ENCODE measurements around the gene PLPP1.

DNA sequence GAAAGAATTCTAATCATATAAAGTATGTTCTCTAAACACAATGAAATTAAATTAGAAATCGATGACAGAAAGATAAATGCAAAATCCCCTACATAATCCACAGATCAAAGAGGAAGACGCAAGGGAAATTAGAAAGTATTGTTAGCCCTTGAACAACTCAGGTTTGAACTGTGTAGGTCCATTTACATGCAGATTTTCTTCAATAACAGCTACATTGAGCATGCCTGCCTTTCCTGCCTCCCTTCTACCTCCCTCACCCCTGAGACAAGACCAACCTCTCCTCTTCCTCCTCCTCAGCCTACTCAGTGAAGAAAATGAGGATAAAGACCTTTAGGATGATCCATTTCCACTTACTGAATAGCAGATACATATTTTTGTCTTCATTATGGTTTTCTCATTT, 75.2 kb downstream of the PLPP1 start:
- TF ChIP-seq, protein P1, sequence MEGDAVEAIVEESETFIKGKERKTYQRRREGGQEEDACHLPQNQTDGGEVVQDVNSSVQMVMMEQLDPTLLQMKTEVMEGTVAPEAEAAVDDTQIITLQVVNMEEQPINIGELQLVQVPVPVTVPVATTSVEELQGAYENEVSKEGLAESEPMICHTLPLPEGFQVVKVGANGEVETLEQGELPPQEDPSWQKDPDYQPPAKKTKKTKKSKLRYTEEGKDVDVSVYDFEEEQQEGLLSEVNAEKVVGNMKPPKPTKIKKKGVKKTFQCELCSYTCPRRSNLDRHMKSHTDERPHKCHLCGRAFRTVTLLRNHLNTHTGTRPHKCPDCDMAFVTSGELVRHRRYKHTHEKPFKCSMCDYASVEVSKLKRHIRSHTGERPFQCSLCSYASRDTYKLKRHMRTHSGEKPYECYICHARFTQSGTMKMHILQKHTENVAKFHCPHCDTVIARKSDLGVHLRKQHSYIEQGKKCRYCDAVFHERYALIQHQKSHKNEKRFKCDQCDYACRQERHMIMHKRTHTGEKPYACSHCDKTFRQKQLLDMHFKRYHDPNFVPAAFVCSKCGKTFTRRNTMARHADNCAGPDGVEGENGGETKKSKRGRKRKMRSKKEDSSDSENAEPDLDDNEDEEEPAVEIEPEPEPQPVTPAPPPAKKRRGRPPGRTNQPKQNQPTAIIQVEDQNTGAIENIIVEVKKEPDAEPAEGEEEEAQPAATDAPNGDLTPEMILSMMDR (IDR thresholded peaks at IDR 0.05), result no peak
- no peak for TF ChIP-seq POLR2A (IDR thresholded peaks at IDR 0.05)
